CD4-positive, alpha-beta T cell treated with Interleukin-10 for 1 hour (primary cell): Measurements from ENCODE around the gene CDYL.
"Not testable (repeated sequence)": the region's sequence is repeated elsewhere in the genome, so short reads cannot be mapped to it uniquely, and the experiment has no call there.

Source experiments
- DNase-seq: peaks from one replicate; pipeline ENCODE4 v3.0.0-alpha.2; 2020

CDYL gene

DNA sequence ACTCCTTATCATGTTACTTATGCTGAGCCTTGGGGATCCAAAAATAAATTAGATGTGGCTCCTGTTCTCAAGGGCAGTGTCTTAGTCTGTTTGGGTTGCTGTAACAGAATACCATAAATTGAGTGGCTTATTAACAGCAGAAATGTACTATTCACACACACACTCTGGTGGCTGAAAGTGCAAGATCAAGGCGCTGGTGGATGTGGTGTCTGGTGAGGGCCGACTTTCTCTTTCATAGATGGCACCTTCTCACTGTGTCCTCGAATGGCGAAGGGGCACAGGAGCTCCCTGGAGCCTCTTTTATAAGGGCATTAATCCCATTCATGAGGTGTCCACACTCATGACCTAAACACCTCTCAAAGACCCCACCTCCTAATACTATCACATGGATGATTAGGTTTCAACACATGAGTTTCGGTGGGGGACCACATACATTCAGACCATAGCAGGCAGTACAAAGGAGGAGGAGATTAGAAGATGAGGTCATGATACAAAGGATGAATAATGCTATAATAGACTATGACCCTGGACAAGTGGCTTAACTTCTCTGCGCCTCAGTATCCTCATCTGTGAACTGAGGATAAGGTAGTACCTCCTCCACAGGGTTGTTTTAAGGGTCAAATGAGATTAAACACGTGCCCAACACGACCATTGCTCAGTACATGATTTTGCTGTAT, 193.5 kb downstream of the CDYL start:
- no peak for DNase-seq

DNA sequence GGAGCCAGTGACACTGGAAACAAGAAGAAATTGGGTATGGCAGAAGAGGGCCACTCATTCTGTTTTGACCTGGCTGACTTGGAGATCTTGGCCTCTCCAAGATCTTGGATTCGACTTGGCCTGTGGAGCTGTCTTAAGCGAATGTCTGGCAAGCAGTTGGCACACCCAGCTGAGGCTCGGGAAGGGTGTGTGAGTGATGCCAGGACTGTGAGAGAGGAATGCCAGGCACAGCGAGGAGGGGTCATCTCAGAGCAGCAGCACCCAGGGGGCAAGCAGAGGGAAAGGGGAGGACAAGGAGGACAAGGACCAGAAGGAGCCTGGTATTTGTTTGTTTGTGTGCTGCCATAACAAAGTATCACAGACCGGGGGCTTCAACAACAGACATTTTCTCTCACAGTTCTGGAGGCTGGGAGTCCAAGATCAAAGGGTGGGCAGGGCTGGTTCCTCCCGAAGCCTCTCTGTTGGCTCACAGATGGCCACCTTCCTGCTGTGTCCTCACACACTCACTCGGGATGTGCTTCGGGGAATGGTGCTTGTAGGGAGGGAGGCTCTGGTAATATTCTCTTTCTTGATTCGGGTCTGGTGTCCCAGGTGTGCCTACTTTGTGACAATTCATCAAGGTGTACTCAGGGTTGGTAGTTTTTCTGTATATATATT, 194.7 kb downstream of the CDYL start:
- DNase-seq, result no peak

DNA sequence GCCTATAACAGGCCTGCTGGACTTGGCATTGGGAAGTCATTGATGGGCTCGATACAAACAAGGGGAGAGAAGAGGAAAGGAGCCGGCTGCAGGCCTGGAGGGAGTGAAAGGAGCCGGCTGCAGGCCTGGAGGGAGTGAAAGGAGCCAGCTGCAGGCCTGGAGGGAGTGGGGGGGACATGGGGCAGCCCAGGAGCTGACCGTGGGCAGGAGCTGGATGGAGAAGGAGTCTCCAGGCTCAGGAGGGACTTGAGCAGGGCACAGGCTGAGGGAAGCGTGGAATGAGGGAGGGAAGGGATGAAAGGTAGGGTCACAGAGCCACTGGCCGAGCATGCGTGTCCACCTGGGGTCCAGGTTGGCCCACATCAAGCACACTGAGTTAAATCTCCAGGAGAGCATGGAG, 195.6 kb downstream of the CDYL start:
- DNase-seq, result no peak

DNA sequence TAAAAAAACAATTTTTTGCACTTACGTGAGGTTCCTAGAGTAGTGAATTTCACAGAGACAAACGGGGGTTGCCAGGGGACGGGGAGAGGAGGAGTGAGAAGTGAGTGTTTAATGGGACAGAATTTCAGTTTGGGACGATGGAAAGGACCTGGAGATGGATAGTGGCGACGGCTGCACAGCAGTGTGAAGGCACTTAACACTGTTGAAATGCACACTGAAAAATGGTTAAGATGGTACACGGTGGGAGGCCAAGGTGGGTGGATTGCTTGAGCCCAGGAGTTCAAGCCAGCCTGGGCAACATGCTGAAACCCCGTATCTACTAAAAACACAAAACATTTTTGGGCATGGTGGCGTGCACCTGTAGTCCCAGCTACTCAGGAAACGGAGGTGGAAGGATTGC, 196.2 kb downstream of the CDYL start:
- no peak for DNase-seq

DNA sequence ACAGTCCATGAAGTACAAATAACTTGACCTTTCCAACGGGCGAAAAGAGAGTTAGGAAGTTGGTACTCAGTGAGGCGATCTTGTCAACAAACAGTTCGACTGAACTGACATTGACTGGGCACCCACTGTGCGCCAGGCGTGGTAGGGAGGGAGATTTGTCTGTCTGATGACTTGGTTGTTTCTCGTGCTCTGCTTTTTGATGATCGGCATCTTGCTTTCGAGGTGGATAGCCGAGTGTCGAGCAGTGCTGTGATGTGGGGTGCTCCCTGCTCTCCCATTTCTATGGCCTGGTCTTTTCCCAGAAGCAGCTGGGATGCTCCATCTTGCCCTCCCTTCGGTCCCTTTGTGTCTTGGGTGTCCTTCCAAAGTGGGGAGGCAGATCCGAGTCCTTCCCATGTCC, 197.2 kb downstream of the CDYL start:
- DNase-seq, result no peak

DNA sequence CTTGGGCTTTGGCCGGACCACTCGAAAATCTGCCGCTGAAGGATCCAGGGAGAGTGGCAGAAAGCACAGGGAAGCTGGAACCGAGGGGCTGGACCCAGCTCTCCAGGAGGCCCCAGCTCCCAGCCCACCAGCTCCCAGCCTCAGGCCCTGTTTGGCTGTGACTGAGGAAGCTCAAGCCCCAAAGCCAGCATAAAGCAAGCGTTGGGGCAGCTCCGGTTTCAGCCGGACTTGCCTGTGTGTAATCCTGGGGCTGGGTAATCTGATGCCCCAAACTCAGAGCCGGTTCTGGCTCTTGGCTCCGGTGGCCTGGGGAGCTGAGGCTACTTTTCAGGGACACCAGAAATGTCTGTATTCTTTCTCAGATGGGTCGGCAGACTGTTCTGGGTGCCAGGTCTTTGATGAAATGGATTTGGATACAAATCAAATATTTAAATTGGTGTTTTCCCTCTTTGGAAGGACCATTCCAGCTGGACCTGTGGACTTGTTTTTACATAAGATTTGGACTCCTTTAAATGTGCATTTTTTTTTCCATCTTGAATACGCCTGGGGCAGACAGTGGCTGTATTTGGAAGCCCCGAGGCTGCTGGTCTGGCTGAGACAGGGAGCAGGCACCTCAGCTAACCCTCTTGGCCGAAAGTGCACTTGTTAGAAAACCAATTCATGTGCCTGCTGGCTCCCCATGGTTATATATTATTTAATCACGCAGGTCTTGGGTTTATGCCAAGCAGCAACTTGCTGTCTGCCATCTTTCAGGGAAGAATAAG, 198.0 kb downstream of the CDYL start:
- DNase-seq, result no peak

DNA sequence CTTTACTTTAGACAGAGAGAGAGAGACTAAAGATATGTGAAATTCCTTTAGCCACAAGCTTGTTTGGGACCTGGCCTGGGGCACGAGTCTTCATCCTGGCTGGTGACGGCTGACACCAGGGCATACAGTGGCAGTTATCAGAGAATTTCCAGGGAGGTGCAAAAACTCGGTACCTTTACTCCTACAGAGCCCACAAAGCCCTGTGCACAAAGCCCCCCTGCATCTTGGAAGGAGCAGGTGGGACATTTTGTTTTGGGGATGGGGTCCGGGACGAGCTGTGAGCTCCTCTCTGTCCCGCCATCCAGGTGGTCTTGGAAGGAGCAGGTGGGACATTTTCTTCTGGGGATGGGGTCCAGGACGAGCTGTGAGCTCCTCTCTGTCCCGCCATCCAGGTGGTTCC, 198.8 kb downstream of the CDYL start:
- no peak for DNase-seq

DNA sequence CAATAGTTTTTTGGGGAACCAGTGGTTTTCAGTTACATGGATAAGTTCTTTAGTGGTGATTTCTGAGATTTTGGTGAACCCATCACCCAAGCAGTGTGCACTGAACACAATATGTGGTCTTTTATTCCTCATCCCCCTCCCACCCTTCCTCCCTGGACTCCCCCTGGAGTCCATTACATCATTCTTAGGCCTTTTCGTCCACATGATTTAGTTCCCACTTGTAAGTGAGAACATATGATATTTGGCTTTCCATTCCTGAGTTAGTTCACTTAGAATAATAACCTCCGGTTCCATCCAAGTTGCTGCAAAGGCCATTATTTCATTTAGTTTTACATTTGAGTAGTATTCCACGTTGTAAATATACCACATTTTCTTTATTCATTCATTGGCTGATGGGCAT, 199.3 kb downstream of the CDYL start:
- DNase-seq, result no peak

DNA sequence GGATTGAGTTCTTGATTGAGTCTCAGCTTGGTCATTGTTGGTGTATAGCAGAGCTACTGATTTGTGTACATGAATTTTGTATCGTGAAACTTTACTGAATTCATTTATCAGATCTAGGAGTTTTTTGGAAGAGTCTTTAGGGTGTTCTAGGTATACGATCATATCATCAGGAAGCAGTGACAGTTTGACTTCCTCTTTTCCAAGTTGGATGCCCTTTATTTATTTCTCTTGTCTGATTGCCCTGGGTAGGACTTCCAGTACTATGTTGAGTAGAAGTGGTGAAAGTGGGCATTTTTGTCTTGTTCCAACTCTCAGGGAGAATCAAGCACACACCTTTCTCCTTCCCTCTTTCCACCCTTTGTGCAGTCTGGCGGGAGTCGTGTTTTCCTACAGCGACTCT, 201.3 kb downstream of the CDYL start:
- DNase-seq, result no peak

DNA sequence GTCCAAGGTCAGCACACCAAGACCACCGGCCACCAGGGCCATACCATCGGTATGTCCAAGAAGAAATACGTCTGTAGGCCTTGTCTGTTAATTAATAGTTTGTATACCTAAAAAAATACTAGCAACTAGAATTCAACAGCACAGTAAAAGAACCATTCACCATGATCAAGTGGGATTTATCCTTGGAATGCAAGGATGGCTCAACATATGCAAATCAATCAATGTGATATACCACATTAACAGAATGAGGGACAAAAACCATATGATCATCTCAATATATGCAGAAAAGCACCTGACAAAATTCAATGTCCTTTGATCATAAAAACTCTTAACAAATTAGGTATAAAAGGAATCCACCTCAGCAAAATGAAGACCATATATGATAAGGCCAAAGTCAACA, 203.2 kb downstream of the CDYL start:
- no peak for DNase-seq

DNA sequence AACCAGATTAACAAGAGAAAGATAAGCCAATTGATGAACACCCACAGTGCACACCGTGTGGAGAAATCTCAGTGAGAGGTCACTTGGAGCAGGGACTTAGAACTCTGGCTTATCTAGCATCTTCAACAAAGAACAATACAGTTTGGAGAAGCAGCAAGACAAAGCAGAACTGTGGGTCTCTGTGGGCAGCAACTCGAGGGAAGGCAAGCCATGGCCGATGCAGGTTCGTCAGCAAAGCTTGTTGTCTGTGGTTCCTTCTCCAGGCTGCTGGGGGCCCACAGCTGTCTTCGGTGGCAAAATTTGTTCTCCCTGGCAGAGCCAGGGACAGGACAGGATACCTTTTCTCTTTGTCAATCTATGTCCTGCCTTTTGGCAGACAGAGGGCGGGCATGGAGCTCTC, 205.6 kb downstream of the CDYL start:
- no peak for DNase-seq

DNA sequence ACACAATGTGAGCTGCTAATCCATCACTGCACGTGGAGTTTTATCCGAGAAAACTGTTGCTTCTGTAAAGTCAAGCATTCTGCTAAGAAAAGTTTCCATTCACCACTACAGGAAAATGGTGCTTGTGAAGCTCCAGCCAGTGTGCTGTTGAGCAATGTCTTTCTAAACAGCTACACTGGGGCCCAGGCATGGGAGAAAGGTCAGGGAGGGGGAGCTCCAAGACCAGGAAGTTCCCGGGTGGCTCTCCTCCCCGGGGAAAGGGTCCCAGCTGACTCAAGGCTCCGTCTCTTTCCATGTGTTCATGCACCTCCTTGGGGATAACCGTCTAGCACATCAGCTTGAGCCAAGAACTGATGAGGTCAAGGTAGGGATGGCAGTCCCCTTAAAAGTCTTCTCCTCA, 207.1 kb downstream of the CDYL start:
- no peak for DNase-seq

DNA sequence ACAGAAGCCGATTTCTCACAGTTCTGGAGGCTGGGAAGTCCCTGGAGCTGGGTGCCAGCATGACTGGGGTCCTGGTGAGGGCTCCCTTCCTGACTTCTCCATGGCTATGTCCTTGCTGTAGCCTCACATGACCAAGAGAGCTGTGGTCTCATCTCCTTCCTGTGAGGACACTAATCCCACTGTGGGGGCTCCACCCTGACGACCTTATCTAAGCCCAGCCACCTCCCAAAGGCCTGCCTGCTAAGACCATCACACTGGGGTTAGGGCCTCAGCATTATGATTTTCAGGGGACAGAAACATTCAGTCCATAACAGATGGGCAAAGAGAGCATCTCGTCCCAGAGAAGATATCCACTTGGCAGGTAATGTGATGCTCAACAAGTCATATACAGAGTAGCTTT, 210.8 kb downstream of the CDYL start:
- no peak for DNase-seq

DNA sequence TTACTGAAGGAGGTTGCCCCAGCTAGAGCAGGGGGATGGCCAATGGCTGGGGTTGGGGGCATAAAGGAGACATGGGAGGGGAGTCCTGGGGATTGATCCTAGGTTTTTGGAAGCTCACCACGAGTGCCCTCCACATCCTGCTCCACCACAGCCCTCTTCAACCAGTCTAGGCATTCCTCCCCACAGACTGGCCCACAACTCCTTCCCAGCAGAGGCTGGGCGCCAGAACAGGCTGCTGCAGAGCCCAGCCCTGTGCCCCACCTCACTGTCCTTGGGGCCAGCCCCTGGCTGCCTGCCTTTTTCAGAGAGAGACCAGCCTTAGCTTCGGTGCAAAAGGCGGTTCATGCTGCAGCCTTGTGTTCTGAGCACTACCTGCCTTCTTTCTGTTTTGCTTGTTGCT, 211.2 kb downstream of the CDYL start:
- DNase-seq, result no peak

DNA sequence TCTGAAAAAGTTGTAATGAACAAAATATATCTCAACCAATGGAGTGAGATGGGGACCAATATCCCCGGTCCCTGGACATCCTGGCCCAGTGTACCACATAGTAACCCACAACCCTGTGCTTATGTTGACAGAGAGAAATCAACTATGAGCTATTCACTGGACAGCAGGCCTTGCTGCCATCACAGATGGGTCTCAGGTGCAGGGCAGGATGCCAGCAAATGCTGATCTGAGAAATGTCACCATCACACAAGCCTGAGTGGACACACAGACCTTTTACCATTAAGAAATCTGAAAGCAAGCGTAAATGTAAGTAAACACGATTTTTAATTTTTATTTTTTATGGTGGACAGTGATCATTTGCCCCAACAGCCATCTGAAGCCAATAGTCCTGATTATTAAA, 218.5 kb downstream of the CDYL start:
- no peak for DNase-seq

DNA sequence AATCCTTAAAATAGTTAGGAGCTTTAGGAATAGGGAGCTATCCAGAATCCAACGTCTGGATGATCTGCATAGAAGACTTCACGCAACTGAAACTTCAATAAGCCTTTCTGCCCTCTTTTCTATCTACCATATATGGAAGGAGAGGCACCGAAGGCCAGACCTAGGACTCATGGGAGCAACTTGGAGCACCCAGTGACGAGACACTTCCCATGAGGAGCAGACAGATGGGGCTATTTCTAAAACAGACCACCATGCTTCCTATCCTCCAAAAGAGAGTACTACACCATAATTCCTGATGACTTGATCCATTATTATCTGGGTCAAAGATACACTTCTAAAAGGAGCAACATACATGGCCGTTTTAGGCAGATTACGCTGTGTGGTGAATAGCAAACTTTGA, 221.7 kb downstream of the CDYL start:
- DNase-seq, result no peak

DNA sequence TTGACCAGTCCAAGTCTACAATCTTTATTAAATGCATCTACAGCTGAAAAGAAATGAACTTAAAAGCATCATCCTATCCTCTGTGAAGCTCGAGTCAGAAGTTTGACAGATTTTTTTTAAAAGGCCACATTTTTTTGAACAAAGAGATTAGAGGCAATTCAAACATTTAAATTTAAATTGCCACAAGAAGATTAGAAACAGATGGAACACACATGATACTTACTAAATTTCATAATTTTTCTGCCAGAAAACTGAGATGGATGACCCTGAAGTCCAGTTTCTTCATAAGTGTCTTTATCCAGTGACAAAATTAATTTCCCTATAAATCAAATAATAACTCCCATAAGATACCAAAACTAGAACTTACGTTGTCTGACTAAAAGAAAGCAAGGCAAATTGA, 223.4 kb downstream of the CDYL start:
- no peak for DNase-seq

DNA sequence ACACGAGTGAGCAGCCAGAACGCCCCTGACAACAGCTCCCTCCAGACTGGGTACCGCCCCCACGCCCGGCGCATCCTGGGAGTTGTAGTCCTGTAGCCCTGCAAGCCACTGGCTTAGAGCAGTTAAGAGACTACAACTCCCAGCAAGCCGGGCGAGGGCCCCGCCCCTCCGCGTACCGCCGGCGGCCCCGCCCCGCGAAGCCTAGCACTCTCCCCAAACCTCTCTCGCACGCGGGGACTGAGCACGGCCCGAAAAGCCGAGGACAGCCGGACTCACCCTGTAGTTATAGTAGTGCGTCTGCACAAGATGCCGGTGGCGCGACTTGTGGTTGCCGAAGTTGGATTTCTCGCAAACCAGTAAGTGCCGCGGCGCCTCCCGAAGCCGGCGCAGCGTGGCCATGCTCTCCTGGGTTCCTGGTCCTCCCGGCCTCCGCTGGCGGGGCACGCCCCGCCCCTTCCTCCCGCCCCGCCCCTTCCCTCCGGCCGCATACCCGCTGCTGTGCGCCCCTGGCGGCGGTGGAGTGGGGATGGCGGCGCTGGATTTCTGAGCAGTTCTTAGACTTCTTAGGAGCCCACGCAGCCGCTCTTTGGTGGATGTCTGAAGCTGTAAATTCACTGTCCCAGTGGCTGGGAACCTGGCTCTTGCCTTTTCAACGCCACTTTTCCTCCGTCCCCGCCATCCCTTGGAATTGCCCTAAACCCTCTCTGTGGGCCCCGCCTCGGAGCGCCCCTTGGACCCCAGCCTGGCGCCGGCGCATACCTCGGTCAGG, 227.6 kb downstream of the CDYL start, which contains the start of gene RPP40:
Gene RPP40 (minus strand): TSS at position 434 of the 769 bp plus-strand sequence. CDS start 35 bp downstream, at position 399.
- peak; percentile 98 for DNase-seq

DNA sequence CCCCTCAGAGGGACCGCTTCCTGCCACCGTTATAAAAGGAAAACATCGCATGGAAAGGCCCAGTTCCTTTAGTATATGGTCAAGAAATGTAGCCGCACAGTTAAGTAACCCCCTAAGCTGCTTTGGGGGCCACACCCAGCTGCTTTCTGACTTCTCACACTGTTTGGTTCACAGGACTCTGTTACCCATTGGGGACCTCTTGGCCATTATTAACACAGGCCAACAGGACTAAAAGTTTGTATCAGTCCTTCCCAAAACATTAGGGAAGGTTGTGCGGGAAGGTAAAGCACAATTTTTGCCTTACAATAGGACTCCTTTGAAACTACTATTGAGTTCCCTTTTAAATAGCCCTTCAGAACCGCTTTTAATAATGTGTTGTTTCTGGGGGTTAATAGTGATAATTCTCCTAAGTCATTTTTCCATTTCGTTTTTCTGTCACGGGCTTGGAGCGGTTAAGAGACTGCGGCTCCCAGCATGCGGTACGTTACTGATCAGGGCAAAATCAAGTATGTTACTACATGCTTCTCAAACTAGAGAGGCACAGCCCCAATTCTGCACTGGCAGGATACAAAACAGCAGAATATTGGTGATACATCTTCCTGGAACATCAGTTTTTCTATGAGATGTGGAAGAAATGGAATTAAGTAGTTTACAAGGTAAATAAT, 228.3 kb downstream of the CDYL start:
- no peak for DNase-seq

DNA sequence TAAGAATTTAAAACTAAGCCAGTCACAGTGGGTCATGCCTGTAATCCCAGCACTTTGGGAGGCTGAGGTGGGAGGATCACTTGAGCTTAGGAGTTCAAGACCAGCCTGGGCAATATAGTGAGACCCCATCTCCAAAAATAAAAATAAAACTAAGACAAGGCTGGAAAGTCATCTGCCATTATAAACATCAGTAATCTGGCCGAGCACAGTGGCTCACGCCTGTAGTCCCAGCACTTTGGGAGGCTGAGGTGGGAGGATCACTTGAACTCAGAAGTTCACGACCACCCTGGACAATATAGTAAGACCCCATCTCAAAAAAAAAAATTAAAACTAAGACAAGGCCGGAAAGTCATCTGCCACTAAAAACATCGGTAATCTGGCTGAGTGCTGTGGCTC, 228.8 kb downstream of the CDYL start:
- not testable (repeated sequence) for DNase-seq
